ENCODE results near the gene IPO11. TPM values are rescaled to one million over a fixed set of nuclear protein-coding genes. Genes with fewer than 3 reads are reported as not detected.
"Not testable (repeated sequence)": the region's sequence is repeated elsewhere in the genome, so short reads cannot be mapped to it uniquely, and the experiment has no call there.

IPO11 gene
- total RNA-seq, 1 donor from 2014 or later = 49.9 TPM

- Mint-ChIP-seq H3K27ac (no peak overlapping the region), H3K36me3 (ENCODE audit: low read depth) (peaks cover 3% of the 10 kb centered on the region), H3K4me1 (ENCODE audit: low read depth) (peaks cover 14% of the 10 kb centered on the region), H3K27me3 (ENCODE audit: low read depth) (no peaks in the 10 kb centered on the region), H3K9me3 (no peaks in the 10 kb centered on the region), H3K4me3 (ENCODE audit: low read depth) (no peak overlapping the region)
- intact Hi-C loops (cut with micrococcal nuclease) = no loop called here
- DNase-seq (ENCODE audit: low spot score) = no peak
Measured at GRCh38 chr5:62652225-62652624, 239.7 kb downstream of the IPO11 start.

DNA sequence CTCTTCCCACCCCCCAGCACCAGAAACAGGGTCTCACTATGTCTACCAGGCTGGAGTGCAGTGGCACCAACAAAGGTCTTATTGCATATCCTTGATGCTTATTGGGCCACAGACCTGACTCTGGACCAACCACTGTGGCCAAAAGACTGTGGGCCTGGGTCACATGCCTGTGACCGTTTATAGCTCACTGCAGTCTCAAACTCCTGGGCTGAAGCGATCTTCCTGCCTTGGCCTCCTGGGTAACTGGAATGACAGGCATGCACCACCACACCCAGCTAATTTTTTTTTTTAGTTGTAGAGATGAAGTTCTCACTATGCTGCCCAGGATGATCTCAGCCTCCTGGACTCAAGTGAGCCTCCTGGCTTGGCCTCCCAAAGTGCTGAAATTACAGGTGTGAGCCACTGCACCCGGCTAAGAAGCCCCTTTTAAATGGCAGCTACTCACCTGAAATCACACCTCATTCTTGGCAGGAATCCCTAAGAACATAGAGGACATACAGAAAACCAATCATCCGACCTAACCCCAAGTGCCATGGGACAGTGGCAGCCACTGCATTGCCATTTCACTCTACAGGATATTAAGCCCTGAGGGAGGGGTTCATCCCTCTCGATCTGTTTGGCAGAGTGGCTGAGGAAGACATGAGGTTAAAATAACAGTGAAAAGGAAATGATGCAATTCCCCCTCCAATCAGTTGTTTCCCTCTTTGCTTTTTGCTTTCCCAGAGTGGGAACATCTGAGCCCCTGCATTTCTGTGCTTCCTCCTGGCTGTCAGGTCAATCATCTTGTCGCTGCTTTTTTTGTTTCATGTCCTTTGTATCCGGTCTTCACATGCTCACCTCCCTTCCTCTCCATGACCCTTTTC lies 240.7 kb downstream of the IPO11 start:
- no peak for DNase-seq (ENCODE audit: low spot score)
- peaks cover 14% of the 10 kb centered on the region for H3K4me1 Mint-ChIP-seq (ENCODE audit: low read depth)
- H3K4me3 Mint-ChIP-seq (ENCODE audit: low read depth) = no peak overlapping the region
- H3K27me3 Mint-ChIP-seq (ENCODE audit: low read depth) = no peaks in the 10 kb centered on the region
- intact Hi-C loops (cut with micrococcal nuclease) = no loop called here
- peaks cover 3% of the 10 kb centered on the region for H3K36me3 Mint-ChIP-seq (ENCODE audit: low read depth)
- no peak overlapping the region for H3K27ac Mint-ChIP-seq
- H3K9me3 Mint-ChIP-seq = no peaks in the 10 kb centered on the region

GRCh38 chr5:62653864-62654575 lies 241.5 kb downstream of the IPO11 start:
- Mint-ChIP-seq H3K4me1 (ENCODE audit: low read depth) (peaks cover 14% of the 10 kb centered on the region), H3K27me3 (ENCODE audit: low read depth) (no peaks in the 10 kb centered on the region), H3K9me3 (no peaks in the 10 kb centered on the region), H3K27ac (no peak overlapping the region), H3K4me3 (ENCODE audit: low read depth) (no peak overlapping the region), H3K36me3 (ENCODE audit: low read depth) (peaks cover 3% of the 10 kb centered on the region)
- no peak for DNase-seq (ENCODE audit: low spot score)
- intact Hi-C loops (cut with micrococcal nuclease) = no loop called here

- H3K4me1 Mint-ChIP-seq (ENCODE audit: low read depth); H3K4me3 Mint-ChIP-seq (ENCODE audit: low read depth); DNase-seq (ENCODE audit: low spot score); H3K9me3 Mint-ChIP-seq; H3K36me3 Mint-ChIP-seq (ENCODE audit: low read depth); H3K27me3 Mint-ChIP-seq (ENCODE audit: low read depth); H3K27ac Mint-ChIP-seq; intact Hi-C loops (cut with micrococcal nuclease): not testable (repeated sequence)
Measured at GRCh38 chr5:62657772-62658171, 245.2 kb downstream of the IPO11 start.

- no peak overlapping the region for H3K4me3 Mint-ChIP-seq (ENCODE audit: low read depth)
- no peak for DNase-seq (ENCODE audit: low spot score)
- no peaks in the 10 kb centered on the region for H3K36me3 Mint-ChIP-seq (ENCODE audit: low read depth)
- H3K27ac Mint-ChIP-seq = no peak overlapping the region
- no peaks in the 10 kb centered on the region for H3K4me1 Mint-ChIP-seq (ENCODE audit: low read depth)
- intact Hi-C loops (cut with micrococcal nuclease) = no loop called here
- no peaks in the 10 kb centered on the region for H3K9me3 Mint-ChIP-seq
- no peaks in the 10 kb centered on the region for H3K27me3 Mint-ChIP-seq (ENCODE audit: low read depth)
Measured at GRCh38 chr5:62661126-62661525, 248.6 kb downstream of the IPO11 start.

- no peaks in the 10 kb centered on the region for H3K27me3 Mint-ChIP-seq (ENCODE audit: low read depth)
- no peaks in the 10 kb centered on the region for H3K36me3 Mint-ChIP-seq (ENCODE audit: low read depth)
- no peak overlapping the region for H3K4me3 Mint-ChIP-seq (ENCODE audit: low read depth)
- no peak overlapping the region for H3K27ac Mint-ChIP-seq
- H3K9me3 Mint-ChIP-seq = no peaks in the 10 kb centered on the region
- intact Hi-C loops (cut with micrococcal nuclease) = no loop called here
- no peaks in the 10 kb centered on the region for H3K4me1 Mint-ChIP-seq (ENCODE audit: low read depth)
- DNase-seq (ENCODE audit: low spot score) = no peak
Measured at GRCh38 chr5:62662521-62662920, 250.0 kb downstream of the IPO11 start.

GRCh38 chr5:62671479-62671878 lies 258.9 kb downstream of the IPO11 start:
- Mint-ChIP-seq H3K36me3 (ENCODE audit: low read depth) (no peaks in the 10 kb centered on the region), H3K9me3 (peaks cover 11% of the 10 kb centered on the region), H3K4me1 (ENCODE audit: low read depth) (no peaks in the 10 kb centered on the region), H3K4me3 (ENCODE audit: low read depth) (no peak overlapping the region), H3K27me3 (ENCODE audit: low read depth) (no peaks in the 10 kb centered on the region), H3K27ac (no peak overlapping the region)
- intact Hi-C loops (cut with micrococcal nuclease) = no loop called here
- no peak for DNase-seq (ENCODE audit: low spot score)

DNA sequence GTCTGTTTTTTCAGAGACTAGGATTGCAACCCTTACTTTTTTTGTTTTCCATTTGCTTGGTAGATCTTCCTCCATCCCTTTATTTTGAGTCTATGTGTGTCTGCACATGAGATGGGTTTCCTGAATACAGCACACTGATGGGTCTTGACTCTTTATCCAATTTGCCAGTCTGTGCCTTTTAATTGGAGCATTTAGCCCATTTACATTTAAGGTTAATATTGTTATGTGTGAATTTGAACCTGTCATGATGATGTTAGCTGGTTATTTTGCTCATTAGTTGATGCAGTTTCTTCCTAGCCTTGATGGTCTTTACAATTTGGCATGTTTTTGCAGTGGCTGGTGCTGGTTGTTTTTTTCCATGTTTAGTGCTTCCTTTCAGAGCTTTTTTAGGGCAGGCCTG lies 264.0 kb downstream of the IPO11 start:
- peaks cover 20% of the 10 kb centered on the region for H3K9me3 Mint-ChIP-seq
- H3K27ac Mint-ChIP-seq; H3K4me1 Mint-ChIP-seq (ENCODE audit: low read depth); DNase-seq (ENCODE audit: low spot score); intact Hi-C loops (cut with micrococcal nuclease); H3K36me3 Mint-ChIP-seq (ENCODE audit: low read depth); H3K27me3 Mint-ChIP-seq (ENCODE audit: low read depth); H3K4me3 Mint-ChIP-seq (ENCODE audit: low read depth): not testable (repeated sequence)

Other genes starting within 250 kb of the IPO11 start
- gene KIF2A, start 106.6 kb upstream of the IPO11 start, total RNA-seq = 285 and 294 TPM in 2 replicates
- 39.8 and 45.0 TPM in 2 replicates for gene DIMT1, start 8.9 kb upstream of the IPO11 start, total RNA-seq
- 0.46 and 1.1 TPM in 2 replicates for gene LRRC70, start 166.1 kb downstream of the IPO11 start, total RNA-seq

All from activated T-helper 2 cell treated with anti-CD3 and anti-CD28 coated beads, Interferon-gamma antibody, Interleukin-2, Interleukin-4, amounts not matched to agents 10 μg/mL and 5 μg/mL and 100 μg/mL, durations not matched to agents 14 hours and 24 hours and 36 hours (primary cell).